Testis (tissue), 3 donors: ENCODE measurements around the gene CEP350. TPM values are rescaled to one million over a fixed set of nuclear protein-coding genes. Genes with fewer than 3 reads are reported as not detected.

Experiments used
- DNase-seq: peaks from one replicate; pipeline ENCODE4 v3.0.0-alpha.2; 2019
- H3K27ac ChIP-seq, 2 donors: fragments of 200-600 bp; sonication (generic); one replicate each; pipeline ENCODE4 v1.5.1; 2019
- H3K27me3 ChIP-seq: fragments of 200-600 bp; sonication (generic); one replicate; pipeline ENCODE4 v1.5.1; 2019
- H3K36me3 ChIP-seq: fragments of 200-600 bp; sonication (generic); one replicate; pipeline ENCODE4 v1.5.1; 2017; ENCODE audit warnings: low read depth; ENCODE audit errors: missing control alignments
- H3K4me1 ChIP-seq: fragments of 200-600 bp; sonication (generic); one replicate; pipeline ENCODE4 v1.5.1; 2019
- H3K4me3 ChIP-seq, 2 donors: fragments of 200-600 bp; sonication (generic); one replicate each; pipeline ENCODE4 v1.5.1; 2017 to 2019
- H3K9me3 ChIP-seq: fragments of 200-600 bp; sonication (generic); one replicate; pipeline ENCODE4 v1.5.1; 2017
- POLR2A ChIP-seq: fragments of 450-650 bp; IDR thresholded peaks from one replicate; pipeline ENCODE4 v1.6.1; 2017; ENCODE audit warnings: antibody characterized with exemption, mild to moderate bottlenecking, moderate library complexity
- WGBS, 2 donors: methylation state at CpG; one replicate each; pipeline ENCODE4 v1.1.5; 2018; 5-methylcytosine and 5-hydroxymethylcytosine counted together
- intact Hi-C: fragments of 100-400 bp; cut with DNase I; formaldehyde crosslinking; loops from one replicate; pipeline ENCODE4 v1.15.1; 2023; ENCODE audit warnings: low total_unique reads
- polyA plus RNA-seq: library from polyadenylated mRNA; stranded (reverse); fragments of 350-450 nt; fragmentation: Illumina TruSeq; extraction: RNeasy Lipid Tissue Mini Kit (QIAGEN cat#74804); gene quantifications from one replicate; pipeline ENCODE4 v1.2.3, GENCODE V29; 2014; ENCODE audit warnings: low read depth, low replicate concordance; ENCODE audit not compliant: insufficient read depth
- total RNA-seq, 2 donors: library from RNA; depleted of rRNA; stranded (reverse); fragments of >200 nt; gene quantifications; one replicate each; pipeline ENCODE4 v1.2.3, GENCODE V29; 2016
- TF ChIP-seq, protein P1 (sequence below), 3 experiments: fragments of 450-650 bp in 2 of 3; fragments of 200-600 bp in 1 of 3; sonication (generic) in 1 of 3; IDR thresholded peaks; one replicate each; pipeline ENCODE4 v1.5.1; 2016 to 2019; ENCODE audit warnings: antibody characterized with exemption in 3 of 3, mild to moderate bottlenecking in 2 of 3, moderate library complexity in 1 of 3

The CEP350 gene
- total and polyA plus RNA-seq, 3 donors from 2014 or later: 89.4 to 177 (median 104) TPM

DNA sequence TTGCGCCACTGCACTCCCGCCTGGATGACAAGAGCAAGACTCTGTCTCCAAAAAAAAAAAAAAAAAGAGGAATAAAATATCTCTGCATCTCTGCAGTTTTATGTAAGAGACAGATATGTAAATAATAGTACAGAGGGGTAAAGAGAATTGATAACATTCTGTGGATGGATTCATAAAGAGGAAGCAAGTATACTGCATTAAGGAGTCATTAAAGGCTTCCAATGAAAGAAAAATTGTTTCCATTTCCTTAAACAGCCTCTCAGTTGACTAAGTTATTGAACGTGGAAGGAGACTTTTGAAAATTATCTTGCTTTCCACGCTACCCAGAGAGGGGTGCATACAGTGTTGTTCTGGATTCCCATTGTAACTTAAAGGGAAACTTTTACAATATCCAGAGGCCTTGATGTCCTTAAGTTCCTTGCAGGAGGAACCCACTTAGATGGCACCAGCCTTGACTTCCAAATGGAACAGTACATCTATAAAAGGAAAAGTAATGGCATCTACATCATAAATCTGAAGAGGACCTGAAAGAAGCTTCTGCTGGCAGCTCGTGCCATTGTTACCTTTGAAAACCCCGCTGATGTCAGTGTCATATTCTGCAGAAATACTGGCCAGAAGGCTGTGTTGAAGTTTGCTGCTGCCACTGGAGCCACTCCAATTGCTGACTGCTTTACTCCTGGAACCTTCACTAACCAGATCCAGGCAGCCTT lies 13.8 kb downstream of the CEP350 start:
- intact Hi-C loops: no loop called here
- no peak for DNase-seq
- H3K9me3 ChIP-seq: no peaks in the 10 kb centered on the region
- no peaks in the 10 kb centered on the region for H3K36me3 ChIP-seq
- no peak overlapping the region for H3K4me3 ChIP-seq
- WGBS, 2 donors: 84 to 94% methylated on average over 6 of the region's 6 CpGs
- peaks cover 19% of the 10 kb centered on the region for H3K4me1 ChIP-seq
- H3K27me3 ChIP-seq: no peaks in the 10 kb centered on the region
- peak overlapping the region; percentile 80 to 93 for H3K27ac ChIP-seq
- TF ChIP-seq, protein P1, sequence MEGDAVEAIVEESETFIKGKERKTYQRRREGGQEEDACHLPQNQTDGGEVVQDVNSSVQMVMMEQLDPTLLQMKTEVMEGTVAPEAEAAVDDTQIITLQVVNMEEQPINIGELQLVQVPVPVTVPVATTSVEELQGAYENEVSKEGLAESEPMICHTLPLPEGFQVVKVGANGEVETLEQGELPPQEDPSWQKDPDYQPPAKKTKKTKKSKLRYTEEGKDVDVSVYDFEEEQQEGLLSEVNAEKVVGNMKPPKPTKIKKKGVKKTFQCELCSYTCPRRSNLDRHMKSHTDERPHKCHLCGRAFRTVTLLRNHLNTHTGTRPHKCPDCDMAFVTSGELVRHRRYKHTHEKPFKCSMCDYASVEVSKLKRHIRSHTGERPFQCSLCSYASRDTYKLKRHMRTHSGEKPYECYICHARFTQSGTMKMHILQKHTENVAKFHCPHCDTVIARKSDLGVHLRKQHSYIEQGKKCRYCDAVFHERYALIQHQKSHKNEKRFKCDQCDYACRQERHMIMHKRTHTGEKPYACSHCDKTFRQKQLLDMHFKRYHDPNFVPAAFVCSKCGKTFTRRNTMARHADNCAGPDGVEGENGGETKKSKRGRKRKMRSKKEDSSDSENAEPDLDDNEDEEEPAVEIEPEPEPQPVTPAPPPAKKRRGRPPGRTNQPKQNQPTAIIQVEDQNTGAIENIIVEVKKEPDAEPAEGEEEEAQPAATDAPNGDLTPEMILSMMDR (IDR thresholded peaks at IDR 0.05): no peak
- no peak for TF ChIP-seq POLR2A

DNA sequence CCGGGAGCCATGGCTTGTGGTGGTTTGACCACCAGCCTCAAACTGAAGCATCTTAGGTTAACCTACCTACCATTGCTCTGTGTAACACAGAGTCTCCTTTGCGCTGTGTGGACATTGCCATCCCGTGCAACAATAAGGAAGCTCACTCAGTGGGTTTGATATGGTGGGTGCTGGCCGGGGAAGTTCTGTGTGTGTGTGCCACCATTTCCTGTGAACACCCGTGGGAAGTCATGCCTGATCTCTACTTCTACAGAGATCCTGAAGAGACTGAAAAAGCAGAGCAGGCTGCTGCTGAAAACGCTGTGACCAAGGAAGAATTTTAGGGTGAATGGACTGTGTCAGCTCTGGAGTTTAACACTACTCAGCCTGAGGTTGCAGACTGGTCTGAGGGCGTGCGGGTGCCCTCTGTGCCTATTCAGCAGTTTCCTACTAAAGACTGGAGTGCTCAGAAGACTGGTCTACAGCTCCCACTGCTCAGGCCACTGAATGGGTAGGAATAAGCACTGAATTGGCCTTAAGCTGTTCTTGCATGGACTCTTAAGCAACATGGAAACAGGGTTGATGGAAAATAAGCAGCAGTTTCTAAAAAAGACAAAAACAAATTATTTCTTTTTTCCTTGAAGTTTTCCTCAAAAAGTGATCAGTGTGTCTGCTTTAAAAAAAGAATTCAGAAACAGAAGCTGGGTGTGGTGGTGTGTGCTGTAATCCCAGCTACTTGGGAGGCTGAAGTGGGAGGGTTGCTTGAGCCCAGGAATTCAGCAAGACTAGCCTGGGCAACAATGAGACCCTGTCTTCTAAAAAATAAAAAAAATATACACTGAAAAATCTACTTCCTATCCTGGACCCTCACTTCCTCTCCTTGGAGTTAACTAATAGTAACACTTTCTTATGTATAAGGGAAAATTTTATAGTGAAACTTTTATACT lies 14.6 kb downstream of the CEP350 start:
- DNase-seq: peak; percentile 32
- intact Hi-C loops: no loop called here
- H3K9me3 ChIP-seq: no peaks in the 10 kb centered on the region
- H3K4me1 ChIP-seq: peaks cover 19% of the 10 kb centered on the region
- peak overlapping the region; percentile 80 to 93 for H3K27ac ChIP-seq
- TF ChIP-seq, protein P1 (IDR thresholded peaks at IDR 0.05): no peak
- TF ChIP-seq POLR2A: no peak
- H3K4me3 ChIP-seq: no peak overlapping the region
- no peaks in the 10 kb centered on the region for H3K36me3 ChIP-seq
- 72 to 77% methylated on average over 7 to 8 of the region's 8 CpGs for WGBS, 2 donors
- no peaks in the 10 kb centered on the region for H3K27me3 ChIP-seq

DNA sequence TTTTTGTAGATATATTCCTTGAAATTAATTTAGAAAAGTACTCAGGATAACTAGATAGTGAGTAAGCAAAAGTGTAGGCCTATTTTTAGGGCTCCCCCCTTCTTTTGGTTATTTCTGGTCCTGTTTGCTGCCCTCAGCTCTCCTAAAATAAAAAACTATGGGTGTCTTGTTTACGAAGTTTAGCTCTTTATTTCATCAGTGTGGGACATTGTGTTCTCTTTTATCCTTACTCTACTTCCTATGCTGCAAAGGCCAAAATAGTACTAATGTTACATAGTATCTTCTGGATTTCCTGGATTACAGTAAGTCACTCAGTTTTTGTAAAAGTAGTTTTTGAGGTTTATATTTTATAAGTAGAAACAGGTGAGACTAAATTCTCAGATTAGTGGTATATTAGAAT lies 15.4 kb downstream of the CEP350 start:
- 13 to 14% methylated on average over 1 of the region's 1 CpG for WGBS, 2 donors
- peaks cover 19% of the 10 kb centered on the region for H3K4me1 ChIP-seq

DNA sequence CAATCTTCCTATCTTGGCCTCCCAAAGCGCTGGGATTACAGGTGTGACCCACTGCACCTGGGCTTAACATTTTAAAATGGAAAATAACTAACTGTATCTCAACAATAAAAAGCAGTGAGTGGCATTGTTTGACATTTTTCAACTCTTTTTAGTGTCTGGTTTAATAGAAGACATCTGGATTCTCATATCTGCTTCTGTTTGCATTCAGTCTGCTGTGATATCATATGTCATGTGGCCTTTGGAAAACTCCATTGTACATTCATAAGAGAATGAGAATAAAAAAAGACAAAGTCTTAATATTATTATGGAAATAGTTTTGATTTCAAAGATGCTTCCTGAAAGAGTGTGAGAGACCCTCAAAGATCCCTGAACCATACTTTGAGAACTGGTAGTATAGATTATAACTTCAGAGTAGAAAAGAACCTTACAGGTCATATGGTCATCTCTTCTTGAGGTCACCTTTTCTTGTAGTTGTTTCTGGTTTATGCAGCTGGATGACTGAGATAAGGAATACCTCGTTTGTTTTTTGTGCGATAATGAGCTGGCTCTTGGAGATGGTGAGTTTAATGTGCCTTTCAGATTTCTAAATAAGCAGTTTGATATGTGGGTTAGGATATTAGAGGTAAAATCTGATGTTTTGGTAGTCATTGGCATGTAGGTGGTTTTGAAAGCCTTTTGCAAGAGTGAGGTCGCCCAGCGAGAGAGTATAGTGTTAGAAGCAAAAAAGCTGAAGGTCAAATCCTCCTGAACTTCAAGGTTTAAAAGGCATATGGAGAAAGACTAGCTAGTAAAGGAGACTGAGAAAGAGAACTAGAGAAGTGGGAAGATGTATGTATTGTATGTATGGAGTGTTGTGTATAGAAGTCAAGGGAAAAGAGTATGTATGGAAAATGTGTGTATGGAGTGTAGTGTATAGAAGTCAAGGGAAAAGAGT lies 17.2 kb downstream of the CEP350 start:
- Histone ChIP-seq H3K27me3 (no peaks in the 10 kb centered on the region), H3K36me3 (no peaks in the 10 kb centered on the region), H3K27ac (peak overlapping the region; percentile 80 to 93), H3K9me3 (no peaks in the 10 kb centered on the region), H3K4me3 (no peak overlapping the region), H3K4me1 (peaks cover 19% of the 10 kb centered on the region)
- 59 to 60% methylated on average over 5 of the region's 5 CpGs for WGBS, 2 donors
- DNase-seq: no peak
- TF ChIP-seq, protein P1 (IDR thresholded peaks at IDR 0.05): no peak
- TF ChIP-seq POLR2A: no peak
- intact Hi-C loops: no loop called here

More for the DNA sequence above, 15.4 kb downstream of the CEP350 start:
- Histone ChIP-seq H3K4me3 (no peak overlapping the region), H3K27ac (peak overlapping the region; percentile 80 to 93), H3K27me3 (no peaks in the 10 kb centered on the region), H3K36me3 (no peaks in the 10 kb centered on the region), H3K9me3 (no peaks in the 10 kb centered on the region)
- intact Hi-C loops: no loop called here
- DNase-seq: no peak
- no peak for TF ChIP-seq POLR2A
